ENCODE results near the gene USP36. TPM values are rescaled to one million over a fixed set of nuclear protein-coding genes. Genes with fewer than 3 reads are reported as not detected.

USP36 gene
- total RNA-seq, 1 experiment from 2014 or later = 37.5 TPM

DNA sequence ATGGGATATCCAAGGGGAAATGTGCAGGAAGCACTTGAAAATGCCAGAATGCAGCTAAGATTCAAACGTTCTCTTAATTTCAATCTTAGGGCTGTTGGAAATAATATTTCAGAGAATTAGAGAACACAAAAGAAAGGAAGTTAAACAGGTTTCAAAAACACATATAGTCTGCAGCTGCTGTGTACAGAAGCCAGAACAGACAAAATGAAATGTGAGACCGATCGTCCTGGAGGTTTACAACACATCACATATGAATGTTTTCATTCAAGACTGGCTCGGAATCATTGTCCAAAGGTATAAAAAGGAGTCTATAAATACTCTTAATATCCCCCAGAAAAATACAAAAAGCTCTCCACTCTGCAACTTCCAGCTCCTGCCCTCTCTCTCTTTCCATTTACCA is 72.8 kb downstream of the USP36 start:
- Histone ChIP-seq H3K4me1 (ENCODE audit: insufficient read depth, low read length) (peaks cover 34% of the 10 kb centered on the region), H3K79me2 (ENCODE audit: low read length) (peaks cover 40% of the 10 kb centered on the region), H3K9me3 (ENCODE audit: low read length) (no peaks in the 10 kb centered on the region), H3K4me3 (ENCODE audit: low read length) (no peak overlapping the region), H2AFZ (ENCODE audit: low read length) (no peak overlapping the region), H3K27me3 (ENCODE audit: low read length) (no peaks in the 10 kb centered on the region), H4K20me1 (ENCODE audit: low read length) (no peaks in the 10 kb centered on the region), H3K4me2 (ENCODE audit: low read length) (peak overlapping the region; percentile 30), H3K27ac (ENCODE audit: low read length) (peak overlapping the region; percentile 6; the same call in 1 of the 2 replicates), H3F3A (ENCODE audit: low read length, unreplicated experiment) (no peaks in the 10 kb centered on the region), H3K9me2 (replicated peaks; ENCODE audit: low read length) (no peaks in the 10 kb centered on the region), H3K9ac (ENCODE audit: low read length) (no peak overlapping the region), H3K36me3 (ENCODE audit: low read depth, low read length) (no peaks in the 10 kb centered on the region)
- peak; percentile 64 for ATAC-seq
- no TSS peak for BruUV-seq (replicated peaks)
- POLR2A ChIA-PET (ENCODE audit: unreplicated experiment) = no interaction called here
- intact Hi-C loops (cut with micrococcal nuclease) = no loop called here
- CTCF ChIA-PET = no interaction called here
- TF ChIP-seq, protein P1, sequence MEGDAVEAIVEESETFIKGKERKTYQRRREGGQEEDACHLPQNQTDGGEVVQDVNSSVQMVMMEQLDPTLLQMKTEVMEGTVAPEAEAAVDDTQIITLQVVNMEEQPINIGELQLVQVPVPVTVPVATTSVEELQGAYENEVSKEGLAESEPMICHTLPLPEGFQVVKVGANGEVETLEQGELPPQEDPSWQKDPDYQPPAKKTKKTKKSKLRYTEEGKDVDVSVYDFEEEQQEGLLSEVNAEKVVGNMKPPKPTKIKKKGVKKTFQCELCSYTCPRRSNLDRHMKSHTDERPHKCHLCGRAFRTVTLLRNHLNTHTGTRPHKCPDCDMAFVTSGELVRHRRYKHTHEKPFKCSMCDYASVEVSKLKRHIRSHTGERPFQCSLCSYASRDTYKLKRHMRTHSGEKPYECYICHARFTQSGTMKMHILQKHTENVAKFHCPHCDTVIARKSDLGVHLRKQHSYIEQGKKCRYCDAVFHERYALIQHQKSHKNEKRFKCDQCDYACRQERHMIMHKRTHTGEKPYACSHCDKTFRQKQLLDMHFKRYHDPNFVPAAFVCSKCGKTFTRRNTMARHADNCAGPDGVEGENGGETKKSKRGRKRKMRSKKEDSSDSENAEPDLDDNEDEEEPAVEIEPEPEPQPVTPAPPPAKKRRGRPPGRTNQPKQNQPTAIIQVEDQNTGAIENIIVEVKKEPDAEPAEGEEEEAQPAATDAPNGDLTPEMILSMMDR (conservative IDR thresholded peaks at IDR 0.05; ENCODE audit: low read depth, low read length) = no peak
- TF ChIP-seq EZH2 (IDR thresholded peaks at IDR 0.05; ENCODE audit: low read length, unreplicated experiment) = no peak
- no peak for TF ChIP-seq EZH2phosphoT487 (IDR thresholded peaks at IDR 0.05; ENCODE audit: borderline replicate concordance, low read length)
- peak; percentile 56 for DNase-seq

DNA sequence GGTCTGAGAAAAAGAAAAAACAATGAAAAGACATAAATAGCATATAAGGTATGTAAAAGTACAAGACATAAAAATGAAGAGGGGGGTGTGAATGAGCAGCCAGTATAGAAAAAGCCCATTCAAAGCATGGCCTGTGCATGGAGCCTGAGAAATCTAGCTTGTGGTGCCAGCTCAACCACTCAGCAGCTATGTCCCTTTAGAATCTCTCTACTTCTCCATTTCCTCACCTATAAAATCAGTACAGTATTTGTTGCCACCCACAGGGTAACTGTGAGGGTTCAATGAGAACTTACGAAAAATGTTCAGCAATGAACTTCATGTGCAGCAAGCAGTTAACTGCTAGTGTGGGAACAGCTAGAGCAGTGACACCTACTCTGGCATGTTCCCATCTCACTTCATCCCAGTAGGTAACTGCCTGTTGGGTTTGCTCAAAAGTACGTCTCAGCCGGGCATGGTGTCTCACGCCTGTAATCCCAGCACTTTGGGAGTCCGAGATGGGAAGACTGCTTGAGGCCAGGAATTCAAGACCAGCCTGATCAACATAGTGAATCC is 73.8 kb downstream of the USP36 start:
- Histone ChIP-seq H3K4me1 (ENCODE audit: insufficient read depth, low read length) (peaks cover 33% of the 10 kb centered on the region), H3K4me3 (ENCODE audit: low read length) (no peak overlapping the region), H3K9ac (ENCODE audit: low read length) (no peak overlapping the region), H3K9me3 (ENCODE audit: low read length) (no peaks in the 10 kb centered on the region), H3K27ac (ENCODE audit: low read length) (peak overlapping the region; percentile 54), H2AFZ (ENCODE audit: low read length) (no peak overlapping the region), H3F3A (ENCODE audit: low read length, unreplicated experiment) (no peaks in the 10 kb centered on the region), H3K36me3 (ENCODE audit: low read depth, low read length) (no peaks in the 10 kb centered on the region), H3K4me2 (ENCODE audit: low read length) (peak overlapping the region; percentile 49), H3K79me2 (ENCODE audit: low read length) (peaks cover 43% of the 10 kb centered on the region), H3K27me3 (ENCODE audit: low read length) (no peaks in the 10 kb centered on the region), H4K20me1 (ENCODE audit: low read length) (no peaks in the 10 kb centered on the region), H3K9me2 (replicated peaks; ENCODE audit: low read length) (no peaks in the 10 kb centered on the region)
- POLR2A ChIA-PET (ENCODE audit: unreplicated experiment) = no interaction called here
- ATAC-seq = peak; percentile 29; the same call in 1 of the 2 replicates
- CTCF ChIA-PET = no interaction called here
- TF ChIP-seq, protein P1 (conservative IDR thresholded peaks at IDR 0.05; ENCODE audit: low read depth, low read length) = no peak
- no peak for TF ChIP-seq EZH2 (IDR thresholded peaks at IDR 0.05; ENCODE audit: low read length, unreplicated experiment)
- TF ChIP-seq EZH2phosphoT487 (IDR thresholded peaks at IDR 0.05; ENCODE audit: borderline replicate concordance, low read length) = no peak
- intact Hi-C loops (cut with micrococcal nuclease) = no loop called here
- BruUV-seq (replicated peaks) = no TSS peak
- no peak for DNase-seq

DNA sequence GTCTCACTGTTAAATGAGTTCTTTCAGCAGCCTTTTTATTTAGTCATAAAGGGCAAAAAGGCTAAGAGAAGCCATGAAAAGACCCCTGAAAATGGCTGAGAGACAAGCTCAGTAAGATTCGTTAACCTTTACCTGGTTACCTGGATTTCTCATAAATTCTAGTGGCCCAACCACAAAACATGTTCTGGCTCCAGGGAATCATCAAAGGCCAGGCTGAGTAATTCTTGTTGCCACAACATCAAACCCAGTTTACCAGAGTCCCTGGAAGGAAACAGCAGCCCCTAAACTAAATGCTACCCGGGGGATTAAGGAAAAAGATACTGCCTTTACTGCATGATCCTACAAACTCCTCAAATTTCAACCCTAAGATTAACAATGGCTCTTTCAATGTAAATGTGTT is 74.4 kb downstream of the USP36 start:
- peak overlapping the region; percentile 49 for H3K4me2 ChIP-seq (ENCODE audit: low read length)
- intact Hi-C loops (cut with micrococcal nuclease) = no loop called here

More for the DNA sequence above, 74.4 kb downstream of the USP36 start:
- Histone ChIP-seq H2AFZ (ENCODE audit: low read length) (no peak overlapping the region), H3K9ac (ENCODE audit: low read length) (no peak overlapping the region), H4K20me1 (ENCODE audit: low read length) (no peaks in the 10 kb centered on the region), H3K4me3 (ENCODE audit: low read length) (no peak overlapping the region), H3F3A (ENCODE audit: low read length, unreplicated experiment) (no peaks in the 10 kb centered on the region), H3K27ac (ENCODE audit: low read length) (peak overlapping the region; percentile 54), H3K27me3 (ENCODE audit: low read length) (no peaks in the 10 kb centered on the region), H3K4me1 (ENCODE audit: insufficient read depth, low read length) (peaks cover 33% of the 10 kb centered on the region), H3K9me3 (ENCODE audit: low read length) (no peaks in the 10 kb centered on the region), H3K36me3 (ENCODE audit: low read depth, low read length) (no peaks in the 10 kb centered on the region), H3K9me2 (replicated peaks; ENCODE audit: low read length) (no peaks in the 10 kb centered on the region), H3K79me2 (ENCODE audit: low read length) (peaks cover 44% of the 10 kb centered on the region)
- ChIA-PET POLR2A (ENCODE audit: unreplicated experiment) (no interaction called here), CTCF (interaction anchor here (0.6 kb wide), 1 partner anchor 515 kb away, joined by 7 read pairs; no protein-coding TSS in a partner anchor)
- TF ChIP-seq EZH2phosphoT487 (IDR thresholded peaks at IDR 0.05; ENCODE audit: borderline replicate concordance, low read length) = no peak
- TF ChIP-seq, protein P1 (conservative IDR thresholded peaks at IDR 0.05; ENCODE audit: low read depth, low read length) = no peak
- no peak for TF ChIP-seq EZH2 (IDR thresholded peaks at IDR 0.05; ENCODE audit: low read length, unreplicated experiment)
- no TSS peak for BruUV-seq (replicated peaks)
- peak; percentile 29; the same call in 1 of the 2 replicates for ATAC-seq
- DNase-seq = peak; percentile 69
